Stimulated activated CD4-positive, alpha-beta T cell treated with anti-CD3 and anti-CD28 coated beads, Interleukin-2, amount 100 ng/mL, for 4 hours (primary cell): ENCODE data around the gene WBP1.
"Not testable (repeated sequence)": the region's sequence is repeated elsewhere in the genome, so short reads cannot be mapped to it uniquely, and the experiment has no call there.

Experiments
- DNase-seq: peaks from one replicate; pipeline ENCODE4 v3.0.0-alpha.2; 2020; ENCODE audit warnings: low read depth

Gene WBP1

GRCh38 chr2:74427551-74427950 is 30.7 kb upstream of the WBP1 start:
- no peak for DNase-seq

- DNase-seq, result no peak
Observed at GRCh38 chr2:74428675-74429074, 29.6 kb upstream of the WBP1 start.

GRCh38 chr2:74429487-74430451 is 28.5 kb upstream of the WBP1 start:
- no peak for DNase-seq

GRCh38 chr2:74430502-74430901 is 27.7 kb upstream of the WBP1 start:
- DNase-seq, result no peak

GRCh38 chr2:74436111-74436805 is 22.0 kb upstream of the WBP1 start:
- no peak for DNase-seq

- no peak for DNase-seq
Observed at GRCh38 chr2:74436848-74437695, 21.2 kb upstream of the WBP1 start.

- no peak for DNase-seq
Observed at GRCh38 chr2:74438248-74438647, 20.0 kb upstream of the WBP1 start.

- DNase-seq, result no peak
Observed at GRCh38 chr2:74439373-74439772, 18.9 kb upstream of the WBP1 start.

GRCh38 chr2:74439803-74440377 is 18.3 kb upstream of the WBP1 start:
- no peak for DNase-seq

- DNase-seq, result no peak
Observed at GRCh38 chr2:74440378-74441169, 17.7 kb upstream of the WBP1 start.

- no peak for DNase-seq
Observed at GRCh38 chr2:74441170-74441689, 17.0 kb upstream of the WBP1 start.

- DNase-seq, result no peak
Observed at GRCh38 chr2:74441690-74442482, 16.4 kb upstream of the WBP1 start, which contains the start of gene RTKN. Gene RTKN, minus strand, starts transcription at chr2:74441937. Its CDS starts 121 bp downstream, at chr2:74441816.

- DNase-seq, result not testable (repeated sequence)
Observed at GRCh38 chr2:74442483-74443297, 15.5 kb upstream of the WBP1 start.

GRCh38 chr2:74444498-74445318 is 13.5 kb upstream of the WBP1 start:
- DNase-seq, result no peak

- no peak for DNase-seq
Observed at GRCh38 chr2:74447230-74447999, 10.8 kb upstream of the WBP1 start.

- no peak for DNase-seq
Observed at GRCh38 chr2:74448771-74449170, 9.5 kb upstream of the WBP1 start.

GRCh38 chr2:74450570-74451190 is 7.6 kb upstream of the WBP1 start:
- DNase-seq, result no peak
